ENCODE measurements around the gene ZMIZ1. TPM values are rescaled to one million over a fixed set of nuclear protein-coding genes. Genes with fewer than 3 reads are reported as not detected.
A peak's percentile ranks its signal among the peaks of the same experiment; 100 is the strongest.

ZMIZ1 gene
- total RNA-seq, 1 experiment from 2014 or later, result 35.8 TPM

DNA sequence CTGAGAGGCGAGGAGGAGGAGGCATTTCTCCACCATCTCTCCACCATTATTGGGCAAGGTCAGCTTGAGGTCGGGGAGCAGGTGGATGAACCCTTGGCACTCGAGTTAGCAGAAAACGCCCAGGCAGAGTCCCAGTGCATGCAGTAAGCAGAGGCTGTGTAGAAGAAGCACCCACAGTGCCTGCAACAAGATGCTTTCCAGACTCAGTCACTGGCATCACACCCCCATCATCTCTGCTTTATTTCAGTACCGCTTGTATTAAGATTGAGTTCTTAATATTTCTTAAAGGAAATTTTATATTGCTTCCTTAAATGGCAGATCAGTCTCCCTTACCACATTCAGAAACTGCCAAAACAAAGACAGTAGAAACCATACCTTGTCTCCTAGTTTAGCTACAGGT is 156.2 kb downstream of the ZMIZ1 start:
- BruUV-seq (replicated peaks), result no TSS peak

GRCh38 chr10:79226391-79227245 is 157.9 kb downstream of the ZMIZ1 start:
- H3K9me3 ChIP-seq (ENCODE audit: low read depth, low read length, poor library complexity, severe bottlenecking), result no peaks in the 10 kb centered on the region
- intact Hi-C loops (cut with micrococcal nuclease; ENCODE audit: unreplicated experiment), result no loop called here
- BruUV-seq (replicated peaks), result no TSS peak

More for the DNA sequence above, 156.2 kb downstream of the ZMIZ1 start:
- Histone ChIP-seq H3K9me3 (ENCODE audit: low read depth, low read length, poor library complexity, severe bottlenecking) (no peaks in the 10 kb centered on the region), H3K27me3 (replicated peaks; ENCODE audit: insufficient read depth, low read depth, low read length, poor library complexity) (no peaks in the 10 kb centered on the region), H3K36me3 (ENCODE audit: insufficient read depth, low read length, poor library complexity, severe bottlenecking) (no peaks in the 10 kb centered on the region), H3K4me3 (ENCODE audit: low read depth, low read length, poor library complexity, severe bottlenecking) (no peak overlapping the region), H3K27ac (ENCODE audit: low read depth, low read length, poor library complexity, severe bottlenecking) (no peak overlapping the region), H3K4me1 (ENCODE audit: insufficient read depth, low read length, poor library complexity, severe bottlenecking) (peaks cover 9% of the 10 kb centered on the region)
- intact Hi-C loops (cut with micrococcal nuclease; ENCODE audit: unreplicated experiment), result no loop called here
- CTCF ChIA-PET, result no interaction called here
- TF ChIP-seq EZH2 (IDR thresholded peaks at IDR 0.05; ENCODE audit: borderline replicate concordance, low read depth, low read length, poor library complexity, severe bottlenecking) (no peak), CTCF (conservative IDR thresholded peaks at IDR 0.05; ENCODE audit: low read depth, low read length) (no peak)
- POLR2A ChIA-PET (ENCODE audit: low non-redundant PET), result no interaction called here
- DNase-seq (ENCODE audit: low spot score), result no peak

GRCh38 chr10:79229071-79229541 is 160.3 kb downstream of the ZMIZ1 start:
- ChIA-PET POLR2A (ENCODE audit: low non-redundant PET) (no interaction called here), CTCF (no interaction called here)
- no peak overlapping the region for H3K4me3 ChIP-seq (ENCODE audit: low read depth, low read length, poor library complexity, severe bottlenecking)
- H3K4me1 ChIP-seq (ENCODE audit: insufficient read depth, low read length, poor library complexity, severe bottlenecking), result peaks cover 16% of the 10 kb centered on the region
- no peak for DNase-seq (ENCODE audit: low spot score)
- no peaks in the 10 kb centered on the region for H3K27me3 ChIP-seq (replicated peaks; ENCODE audit: insufficient read depth, low read depth, low read length, poor library complexity)
- no peaks in the 10 kb centered on the region for H3K9me3 ChIP-seq (ENCODE audit: low read depth, low read length, poor library complexity, severe bottlenecking)
- intact Hi-C loops (cut with micrococcal nuclease; ENCODE audit: unreplicated experiment), result no loop called here
- no peak for TF ChIP-seq EZH2 (IDR thresholded peaks at IDR 0.05; ENCODE audit: borderline replicate concordance, low read depth, low read length, poor library complexity, severe bottlenecking)
- TF ChIP-seq CTCF (conservative IDR thresholded peaks at IDR 0.05; ENCODE audit: low read depth, low read length), result no peak
- H3K27ac ChIP-seq (ENCODE audit: low read depth, low read length, poor library complexity, severe bottlenecking), result peak overlapping the region; percentile 80
- no TSS peak for BruUV-seq (replicated peaks)
- H3K36me3 ChIP-seq (ENCODE audit: insufficient read depth, low read length, poor library complexity, severe bottlenecking), result no peaks in the 10 kb centered on the region

More at GRCh38 chr10:79226391-79227245, 157.9 kb downstream of the ZMIZ1 start:
- Histone ChIP-seq H3K4me1 (ENCODE audit: insufficient read depth, low read length, poor library complexity, severe bottlenecking) (peaks cover 16% of the 10 kb centered on the region), H3K4me3 (ENCODE audit: low read depth, low read length, poor library complexity, severe bottlenecking) (no peak overlapping the region), H3K36me3 (ENCODE audit: insufficient read depth, low read length, poor library complexity, severe bottlenecking) (no peaks in the 10 kb centered on the region), H3K27me3 (replicated peaks; ENCODE audit: insufficient read depth, low read depth, low read length, poor library complexity) (no peaks in the 10 kb centered on the region), H3K27ac (ENCODE audit: low read depth, low read length, poor library complexity, severe bottlenecking) (no peak overlapping the region)
- DNase-seq (ENCODE audit: low spot score), result no peak
- ChIA-PET CTCF (no interaction called here), POLR2A (ENCODE audit: low non-redundant PET) (no interaction called here)
- TF ChIP-seq CTCF (conservative IDR thresholded peaks at IDR 0.05; ENCODE audit: low read depth, low read length) (no peak), EZH2 (IDR thresholded peaks at IDR 0.05; ENCODE audit: borderline replicate concordance, low read depth, low read length, poor library complexity, severe bottlenecking) (no peak)
